Prostate gland (tissue), 2 donors: ENCODE measurements around the gene XXYLT1. TPM values are rescaled to one million over a fixed set of nuclear protein-coding genes. Genes with fewer than 3 reads are reported as not detected.

ENCODE experiments used
- DNase-seq: peaks from one replicate; pipeline ENCODE4 v3.0.0-alpha.2; 2019; ENCODE audit warnings: low spot score
- H3K27ac ChIP-seq, 2 donors: fragments of 200-600 bp; sonication (generic); 2 replicates each; pipeline ENCODE4 v1.5.1; 2017 to 2019
- H3K27me3 ChIP-seq: fragments of 200-600 bp; sonication (generic); replicated peaks from 2 replicates; pipeline ENCODE4 v1.5.1; 2019; ENCODE audit not compliant: insufficient read depth
- H3K36me3 ChIP-seq, 2 donors: fragments of 200-600 bp; sonication (generic); 1 replicate in 1 of 2; 2 replicates in 1 of 2; pipeline versions ENCODE4 v1.5.1 to v1.8.1; 2017 to 2019
- H3K4me1 ChIP-seq: fragments of 200-600 bp; sonication (generic); replicated peaks from 2 replicates; pipeline ENCODE4 v1.5.1; 2019
- H3K4me3 ChIP-seq, 2 donors: fragments of 200-600 bp; sonication (generic); 2 replicates each; pipeline ENCODE4 v1.5.1; 2017 to 2019
- H3K9me3 ChIP-seq: fragments of 200-600 bp; sonication (generic); 2 replicates; pipeline ENCODE4 v1.5.1; 2017
- POLR2A ChIP-seq: fragments of 450-650 bp; IDR thresholded peaks from one replicate; pipeline ENCODE4 v1.6.1; 2016; ENCODE audit warnings: antibody characterized with exemption, mild to moderate bottlenecking
- POLR2AphosphoS5 ChIP-seq: sonication (generic); formaldehyde crosslinking; IDR thresholded peaks from one replicate; pipeline ENCODE4 v1.6.1; 2017; ENCODE audit warnings: antibody characterized with exemption
- WGBS: methylation state at CpG from one replicate; pipeline ENCODE4 v1.1.5; 2018; 5-methylcytosine and 5-hydroxymethylcytosine counted together
- intact Hi-C: fragments of 100-400 bp; cut with DNase I; formaldehyde crosslinking; loops from one replicate; pipeline ENCODE4 v1.14.2; 2022
- total RNA-seq, 2 donors: library from RNA; depleted of rRNA; stranded (reverse); fragments of >200 nt; gene quantifications; one replicate each; pipeline ENCODE4 v1.1.0, GENCODE V29; 2016
- TF ChIP-seq, protein P1 (sequence below), 4 experiments: fragments of 200-600 bp in 2 of 4; fragments of 450-650 bp in 2 of 4; sonication (generic) in 2 of 4; IDR thresholded peaks; 1 replicate in 3 of 4; 2 replicates in 1 of 4; pipeline ENCODE4 v1.5.1; 2016 to 2019; ENCODE audit warnings: antibody characterized with exemption in 4 of 4, mild to moderate bottlenecking in 2 of 4, moderate library complexity in 2 of 4

XXYLT1 gene
- total RNA-seq, 2 donors from 2014 or later = 14.9 to 22.7 TPM

DNA sequence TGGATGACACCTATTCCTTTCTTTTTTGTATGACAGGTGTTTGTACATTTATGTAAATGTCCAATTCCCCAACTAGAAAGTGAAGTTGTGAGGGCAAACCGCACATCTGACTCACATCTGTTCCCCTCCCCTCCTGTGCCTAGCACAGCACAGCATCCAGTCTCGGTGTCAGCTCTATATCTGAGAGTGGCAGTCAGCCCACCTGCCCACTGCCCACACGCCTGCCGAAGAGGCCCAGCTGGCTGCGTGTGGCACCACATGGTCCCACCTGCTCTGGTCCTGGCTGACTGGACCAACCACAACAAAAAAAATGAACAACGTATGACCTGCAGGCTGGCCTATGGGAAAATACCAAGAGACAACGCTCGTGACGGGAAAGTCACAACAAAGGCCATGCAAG, 62.8 kb downstream of the XXYLT1 start:
- intact Hi-C loops = loop anchor here (5.0 to 10.0 kb wide), 2 partner anchors 34 to 53 kb away; no protein-coding TSS in a partner anchor
- DNase-seq = no peak
- H3K4me1 ChIP-seq = peaks cover 11% of the 10 kb centered on the region
- H3K9me3 ChIP-seq = no peaks in the 10 kb centered on the region
- H3K36me3 ChIP-seq = no peaks in the 10 kb centered on the region
- no peak overlapping the region for H3K4me3 ChIP-seq
- no peak overlapping the region for H3K27ac ChIP-seq
- no peaks in the 10 kb centered on the region for H3K27me3 ChIP-seq
- 82% methylated on average over 9 of the region's 9 CpGs for WGBS
- no peak for TF ChIP-seq POLR2A
- no peak for TF ChIP-seq POLR2AphosphoS5
- TF ChIP-seq, protein P1, sequence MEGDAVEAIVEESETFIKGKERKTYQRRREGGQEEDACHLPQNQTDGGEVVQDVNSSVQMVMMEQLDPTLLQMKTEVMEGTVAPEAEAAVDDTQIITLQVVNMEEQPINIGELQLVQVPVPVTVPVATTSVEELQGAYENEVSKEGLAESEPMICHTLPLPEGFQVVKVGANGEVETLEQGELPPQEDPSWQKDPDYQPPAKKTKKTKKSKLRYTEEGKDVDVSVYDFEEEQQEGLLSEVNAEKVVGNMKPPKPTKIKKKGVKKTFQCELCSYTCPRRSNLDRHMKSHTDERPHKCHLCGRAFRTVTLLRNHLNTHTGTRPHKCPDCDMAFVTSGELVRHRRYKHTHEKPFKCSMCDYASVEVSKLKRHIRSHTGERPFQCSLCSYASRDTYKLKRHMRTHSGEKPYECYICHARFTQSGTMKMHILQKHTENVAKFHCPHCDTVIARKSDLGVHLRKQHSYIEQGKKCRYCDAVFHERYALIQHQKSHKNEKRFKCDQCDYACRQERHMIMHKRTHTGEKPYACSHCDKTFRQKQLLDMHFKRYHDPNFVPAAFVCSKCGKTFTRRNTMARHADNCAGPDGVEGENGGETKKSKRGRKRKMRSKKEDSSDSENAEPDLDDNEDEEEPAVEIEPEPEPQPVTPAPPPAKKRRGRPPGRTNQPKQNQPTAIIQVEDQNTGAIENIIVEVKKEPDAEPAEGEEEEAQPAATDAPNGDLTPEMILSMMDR (IDR thresholded peaks at IDR 0.05) = no peak

DNA sequence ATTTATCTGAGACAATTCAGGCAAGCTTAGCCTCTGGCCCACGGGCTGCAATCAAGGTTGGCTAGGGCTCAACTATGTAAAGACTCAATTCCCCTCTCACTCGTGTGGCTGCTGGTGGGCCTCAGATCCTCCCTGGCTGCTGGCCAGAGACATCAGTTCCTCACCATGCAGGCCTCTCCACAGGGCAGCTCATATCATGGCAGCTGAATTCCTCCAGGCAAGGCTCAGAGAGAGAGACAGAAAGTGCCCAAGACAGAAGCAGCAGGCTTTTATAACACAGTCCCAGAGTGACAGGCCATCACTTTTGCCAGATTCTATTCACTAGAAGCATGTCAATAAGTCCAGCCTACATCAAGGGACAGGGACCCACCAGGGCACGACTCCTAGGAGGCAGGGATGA, 63.2 kb downstream of the XXYLT1 start:
- WGBS = 72% methylated on average over 3 of the region's 3 CpGs
- Histone ChIP-seq H3K36me3 (no peaks in the 10 kb centered on the region), H3K27ac (no peak overlapping the region), H3K27me3 (no peaks in the 10 kb centered on the region), H3K4me1 (peaks cover 11% of the 10 kb centered on the region), H3K9me3 (no peaks in the 10 kb centered on the region), H3K4me3 (no peak overlapping the region)
- no peak for DNase-seq
- intact Hi-C loops = loop anchor here (5.0 to 10.0 kb wide), 2 partner anchors 35 to 53 kb away; no protein-coding TSS in a partner anchor
- TF ChIP-seq, protein P1 (IDR thresholded peaks at IDR 0.05) = no peak
- TF ChIP-seq POLR2A (no peak), POLR2AphosphoS5 (no peak)

DNA sequence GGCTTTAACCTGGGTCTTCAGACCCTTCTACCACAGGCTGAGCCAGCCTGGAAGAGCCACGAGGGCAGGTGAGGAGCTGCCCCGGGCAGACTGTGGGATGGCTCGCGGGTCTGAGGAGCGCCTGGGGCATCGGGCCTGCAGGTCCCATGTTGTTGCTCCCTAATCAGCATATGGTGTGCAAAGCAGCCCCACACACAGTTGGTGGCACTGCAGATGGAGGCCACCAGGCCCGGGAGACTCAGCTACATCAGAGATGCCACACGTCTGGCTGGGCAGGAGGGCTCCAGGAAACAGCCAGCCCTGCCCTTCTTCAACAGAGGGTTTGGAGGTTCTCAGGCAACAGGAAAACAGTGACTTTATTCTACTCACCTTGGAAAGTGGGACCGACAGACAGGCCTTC, 63.9 kb downstream of the XXYLT1 start:
- DNase-seq = no peak
- TF ChIP-seq POLR2A (no peak), POLR2AphosphoS5 (no peak)
- TF ChIP-seq, protein P1 (IDR thresholded peaks at IDR 0.05) = no peak
- H3K27ac ChIP-seq = no peak overlapping the region
- no peaks in the 10 kb centered on the region for H3K9me3 ChIP-seq
- peaks cover 11% of the 10 kb centered on the region for H3K4me1 ChIP-seq
- no peaks in the 10 kb centered on the region for H3K27me3 ChIP-seq
- intact Hi-C loops = loop anchor here (5.0 to 10.0 kb wide), 2 partner anchors 35 to 52 kb away; no protein-coding TSS in a partner anchor
- 97% methylated on average over 9 of the region's 9 CpGs for WGBS
- H3K36me3 ChIP-seq = no peaks in the 10 kb centered on the region
- no peak overlapping the region for H3K4me3 ChIP-seq

DNA sequence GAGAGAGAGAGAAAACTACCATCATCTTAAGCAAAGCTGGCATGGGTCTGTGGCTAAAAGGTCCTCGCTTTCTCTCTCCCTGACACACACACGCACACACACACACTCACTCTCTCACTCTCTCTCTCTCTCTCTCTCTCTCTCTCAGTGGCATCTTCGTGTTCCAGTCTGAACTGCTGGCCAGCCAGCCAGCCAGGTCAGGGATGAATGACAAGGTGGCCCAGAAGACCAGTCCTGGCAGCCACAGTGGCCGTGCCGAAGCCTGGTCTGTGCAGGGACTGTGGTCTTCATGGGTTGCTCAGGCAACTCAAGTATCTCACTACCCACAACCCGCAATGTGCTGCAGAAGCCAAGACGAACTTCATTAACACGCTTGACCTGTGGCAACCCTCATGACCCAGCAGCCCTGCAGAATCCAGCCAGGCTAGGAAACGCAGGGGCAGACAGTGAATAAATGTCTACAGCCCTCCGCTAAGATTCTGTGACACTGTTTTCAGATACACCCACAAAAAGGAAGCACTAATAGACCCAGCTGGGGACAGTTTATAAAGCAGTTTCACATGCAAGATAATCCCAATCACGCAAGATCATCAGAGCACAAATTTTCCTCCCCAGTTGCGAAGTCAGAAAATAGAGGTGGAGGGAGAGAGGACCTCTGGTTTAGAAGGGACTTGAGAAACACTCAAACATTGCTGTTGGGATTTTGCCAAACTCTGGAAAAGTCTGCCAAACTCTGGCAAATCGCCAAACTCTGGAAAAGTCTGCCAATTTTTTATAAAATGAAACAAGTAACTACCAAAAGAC, 66.4 kb downstream of the XXYLT1 start:
- H3K36me3 ChIP-seq = no peaks in the 10 kb centered on the region
- no peak for DNase-seq
- H3K4me1 ChIP-seq = peaks cover 3% of the 10 kb centered on the region
- no peak overlapping the region for H3K27ac ChIP-seq
- no peak for TF ChIP-seq POLR2AphosphoS5
- TF ChIP-seq POLR2A = no peak
- TF ChIP-seq, protein P1 (IDR thresholded peaks at IDR 0.05) = no peak
- WGBS = 53% methylated on average over 13 of the region's 13 CpGs
- intact Hi-C loops = loop anchor here (5.0 to 10.0 kb wide), 2 partner anchors 38 to 50 kb away; no protein-coding TSS in a partner anchor
- H3K27me3 ChIP-seq = no peaks in the 10 kb centered on the region
- no peak overlapping the region for H3K4me3 ChIP-seq
- no peaks in the 10 kb centered on the region for H3K9me3 ChIP-seq
